ENCODE measurements around the gene CCNA2. TPM values are rescaled to one million over a fixed set of nuclear protein-coding genes. Genes with fewer than 3 reads are reported as not detected.

The CCNA2 gene
- total RNA-seq, 1 donor from 2014 or later = 8.9 TPM

- H3K4me3 ChIP-seq (ENCODE audit: low read length in 3 of 3) = no peak overlapping the region
- H3K36me3 ChIP-seq (ENCODE audit: control insufficient read depth in 3 of 3, insufficient read depth in 3 of 3, low read length in 3 of 3) = no peaks in the 10 kb centered on the region
- H3K4me1 ChIP-seq (ENCODE audit: control insufficient read depth in 3 of 3, insufficient read depth in 3 of 3, low read length in 3 of 3) = no peaks in the 10 kb centered on the region
- H3K27ac ChIP-seq (ENCODE audit: low read depth, low read length) = no peak overlapping the region
- peaks cover 0 to 2% (median 0%) of the 10 kb centered on the region in 3 donors for H3K27me3 ChIP-seq (ENCODE audit: control insufficient read depth in 3 of 3, insufficient read depth in 3 of 3, low read length in 3 of 3)
- H3K9me3 ChIP-seq (ENCODE audit: control insufficient read depth in 3 of 3, low read length in 3 of 3) = peaks cover 0 to 4% (median 0%) of the 10 kb centered on the region in 3 donors
- no peak overlapping the region for H3K9ac ChIP-seq (ENCODE audit: low read depth in 1 of 3, low read length in 3 of 3)
Measured at GRCh38 chr4:121784401-121784800, 39.3 kb downstream of the CCNA2 start.

GRCh38 chr4:121783210-121783609 is 40.5 kb downstream of the CCNA2 start:
- Histone ChIP-seq H3K9ac (ENCODE audit: low read depth in 1 of 3, low read length in 3 of 3) (no peak overlapping the region), H3K4me1 (ENCODE audit: control insufficient read depth in 3 of 3, insufficient read depth in 3 of 3, low read length in 3 of 3) (no peaks in the 10 kb centered on the region), H3K27ac (ENCODE audit: low read depth, low read length) (no peak overlapping the region), H3K4me3 (ENCODE audit: low read length in 3 of 3) (no peak overlapping the region), H3K36me3 (ENCODE audit: control insufficient read depth in 3 of 3, insufficient read depth in 3 of 3, low read length in 3 of 3) (no peaks in the 10 kb centered on the region), H3K27me3 (ENCODE audit: control insufficient read depth in 3 of 3, insufficient read depth in 3 of 3, low read length in 3 of 3) (peaks cover 0 to 3% (median 0%) of the 10 kb centered on the region in 3 donors), H3K9me3 (ENCODE audit: control insufficient read depth in 3 of 3, low read length in 3 of 3) (peaks cover 0 to 4% (median 0%) of the 10 kb centered on the region in 3 donors)

- no peaks in the 10 kb centered on the region for H3K36me3 ChIP-seq (ENCODE audit: control insufficient read depth in 3 of 3, insufficient read depth in 3 of 3, low read length in 3 of 3)
Measured at GRCh38 chr4:121778991-121779628, 44.6 kb downstream of the CCNA2 start.

GRCh38 chr4:121777625-121778024 is 46.1 kb downstream of the CCNA2 start:
- no peaks in the 10 kb centered on the region for H3K4me1 ChIP-seq (ENCODE audit: control insufficient read depth in 3 of 3, insufficient read depth in 3 of 3, low read length in 3 of 3)
- no peak overlapping the region for H3K27ac ChIP-seq (ENCODE audit: low read depth, low read length)
- no peak overlapping the region for H3K9ac ChIP-seq (ENCODE audit: low read depth in 1 of 3, low read length in 3 of 3)
- H3K27me3 ChIP-seq (ENCODE audit: control insufficient read depth in 3 of 3, insufficient read depth in 3 of 3, low read length in 3 of 3) = peaks cover 0 to 3% (median 0%) of the 10 kb centered on the region in 3 donors
- H3K4me3 ChIP-seq (ENCODE audit: low read length in 3 of 3) = no peak overlapping the region
- no peaks in the 10 kb centered on the region for H3K9me3 ChIP-seq (ENCODE audit: control insufficient read depth in 3 of 3, low read length in 3 of 3)
- no peaks in the 10 kb centered on the region for H3K36me3 ChIP-seq (ENCODE audit: control insufficient read depth in 3 of 3, insufficient read depth in 3 of 3, low read length in 3 of 3)

More at GRCh38 chr4:121778991-121779628, 44.6 kb downstream of the CCNA2 start:
- Histone ChIP-seq H3K4me3 (ENCODE audit: low read length in 3 of 3) (no peak overlapping the region), H3K27me3 (ENCODE audit: control insufficient read depth in 3 of 3, insufficient read depth in 3 of 3, low read length in 3 of 3) (peaks cover 0 to 3% (median 0%) of the 10 kb centered on the region in 3 donors), H3K9me3 (ENCODE audit: control insufficient read depth in 3 of 3, low read length in 3 of 3) (no peaks in the 10 kb centered on the region), H3K4me1 (ENCODE audit: control insufficient read depth in 3 of 3, insufficient read depth in 3 of 3, low read length in 3 of 3) (no peaks in the 10 kb centered on the region), H3K27ac (ENCODE audit: low read depth, low read length) (no peak overlapping the region), H3K9ac (ENCODE audit: low read depth in 1 of 3, low read length in 3 of 3) (no peak overlapping the region)

GRCh38 chr4:121776610-121777401 is 46.9 kb downstream of the CCNA2 start:
- Histone ChIP-seq H3K9ac (ENCODE audit: low read depth in 1 of 3, low read length in 3 of 3) (no peak overlapping the region), H3K4me1 (ENCODE audit: control insufficient read depth in 3 of 3, insufficient read depth in 3 of 3, low read length in 3 of 3) (no peaks in the 10 kb centered on the region), H3K4me3 (ENCODE audit: low read length in 3 of 3) (no peak overlapping the region), H3K27ac (ENCODE audit: low read depth, low read length) (no peak overlapping the region), H3K36me3 (ENCODE audit: control insufficient read depth in 3 of 3, insufficient read depth in 3 of 3, low read length in 3 of 3) (no peaks in the 10 kb centered on the region), H3K27me3 (ENCODE audit: control insufficient read depth in 3 of 3, insufficient read depth in 3 of 3, low read length in 3 of 3) (peaks cover 0 to 6% (median 0%) of the 10 kb centered on the region in 3 donors), H3K9me3 (ENCODE audit: control insufficient read depth in 3 of 3, low read length in 3 of 3) (no peaks in the 10 kb centered on the region)

GRCh38 chr4:121773883-121774282 is 49.8 kb downstream of the CCNA2 start:
- Histone ChIP-seq H3K4me3 (ENCODE audit: low read length in 3 of 3) (no peak overlapping the region), H3K36me3 (ENCODE audit: control insufficient read depth in 3 of 3, insufficient read depth in 3 of 3, low read length in 3 of 3) (no peaks in the 10 kb centered on the region), H3K9me3 (ENCODE audit: control insufficient read depth in 3 of 3, low read length in 3 of 3) (no peaks in the 10 kb centered on the region), H3K27ac (ENCODE audit: low read depth, low read length) (no peak overlapping the region), H3K27me3 (ENCODE audit: control insufficient read depth in 3 of 3, insufficient read depth in 3 of 3, low read length in 3 of 3) (peaks cover 7 to 12% (median 8%) of the 10 kb centered on the region in 3 donors), H3K4me1 (ENCODE audit: control insufficient read depth in 3 of 3, insufficient read depth in 3 of 3, low read length in 3 of 3) (no peaks in the 10 kb centered on the region), H3K9ac (ENCODE audit: low read depth in 1 of 3, low read length in 3 of 3) (no peak overlapping the region)

- peaks cover 7 to 12% (median 8%) of the 10 kb centered on the region in 3 donors for H3K27me3 ChIP-seq (ENCODE audit: control insufficient read depth in 3 of 3, insufficient read depth in 3 of 3, low read length in 3 of 3)
- H3K9me3 ChIP-seq (ENCODE audit: control insufficient read depth in 3 of 3, low read length in 3 of 3) = no peaks in the 10 kb centered on the region
- no peaks in the 10 kb centered on the region for H3K36me3 ChIP-seq (ENCODE audit: control insufficient read depth in 3 of 3, insufficient read depth in 3 of 3, low read length in 3 of 3)
- no peak overlapping the region for H3K9ac ChIP-seq (ENCODE audit: low read depth in 1 of 3, low read length in 3 of 3)
- no peaks in the 10 kb centered on the region for H3K4me1 ChIP-seq (ENCODE audit: control insufficient read depth in 3 of 3, insufficient read depth in 3 of 3, low read length in 3 of 3)
- H3K4me3 ChIP-seq (ENCODE audit: low read length in 3 of 3) = no peak overlapping the region
- no peak overlapping the region for H3K27ac ChIP-seq (ENCODE audit: low read depth, low read length)
Measured at GRCh38 chr4:121771869-121772268, 51.8 kb downstream of the CCNA2 start.

- Histone ChIP-seq H3K9me3 (ENCODE audit: control insufficient read depth in 3 of 3, low read length in 3 of 3) (no peaks in the 10 kb centered on the region), H3K4me1 (ENCODE audit: control insufficient read depth in 3 of 3, insufficient read depth in 3 of 3, low read length in 3 of 3) (peaks cover 0 to 4% (median 4%) of the 10 kb centered on the region in 3 donors), H3K9ac (ENCODE audit: low read depth in 1 of 3, low read length in 3 of 3) (no peak overlapping the region), H3K27me3 (ENCODE audit: control insufficient read depth in 3 of 3, insufficient read depth in 3 of 3, low read length in 3 of 3) (peaks cover 21 to 29% (median 24%) of the 10 kb centered on the region in 3 donors), H3K36me3 (ENCODE audit: control insufficient read depth in 3 of 3, insufficient read depth in 3 of 3, low read length in 3 of 3) (no peaks in the 10 kb centered on the region), H3K27ac (ENCODE audit: low read depth, low read length) (no peak overlapping the region), H3K4me3 (ENCODE audit: low read length in 3 of 3) (no peak overlapping the region)
Measured at GRCh38 chr4:121769341-121769740, 54.3 kb downstream of the CCNA2 start.

GRCh38 chr4:121767166-121767565 is 56.5 kb downstream of the CCNA2 start:
- Histone ChIP-seq H3K4me1 (ENCODE audit: control insufficient read depth in 3 of 3, insufficient read depth in 3 of 3, low read length in 3 of 3) (peaks cover 0 to 4% (median 4%) of the 10 kb centered on the region in 3 donors), H3K4me3 (ENCODE audit: low read length in 3 of 3) (no peak overlapping the region), H3K9ac (ENCODE audit: low read depth in 1 of 3, low read length in 3 of 3) (no peak overlapping the region), H3K27ac (ENCODE audit: low read depth, low read length) (no peak overlapping the region), H3K27me3 (ENCODE audit: control insufficient read depth in 3 of 3, insufficient read depth in 3 of 3, low read length in 3 of 3) (peaks cover 31 to 37% (median 34%) of the 10 kb centered on the region in 3 donors), H3K9me3 (ENCODE audit: control insufficient read depth in 3 of 3, low read length in 3 of 3) (no peaks in the 10 kb centered on the region), H3K36me3 (ENCODE audit: control insufficient read depth in 3 of 3, insufficient read depth in 3 of 3, low read length in 3 of 3) (no peaks in the 10 kb centered on the region)
